CD4-positive, alpha-beta T cell (primary cell): ENCODE results near the gene PRICKLE1. TPM values are rescaled to one million over a fixed set of nuclear protein-coding genes. Genes with fewer than 3 reads are reported as not detected.

Experiments used
- ATAC-seq: fragments of 200-7000 bp; cut with Tn5 transposase; one replicate; pipeline ENCODE4 v1.10.0; 2022; ENCODE audit warnings: mild to moderate bottlenecking; ENCODE audit not compliant: poor library complexity
- CTCF ChIA-PET: fragments of 350-600 bp; sonication (Branson Sonifier 250); formaldehyde crosslinking; loops from one replicate; lab custom pipeline; 2021; ENCODE audit warnings: antibody characterized with exemption, inconsistent platforms; lab: Charles Lee
- POLR2A ChIA-PET: fragments of 350-600 bp; sonication (Branson Sonifier 250); formaldehyde crosslinking; loops from one replicate; lab custom pipeline; 2021; ENCODE audit warnings: antibody characterized with exemption, inconsistent platforms; lab: Charles Lee
- DNase-seq, 14 experiments: peaks; one replicate each; pipeline ENCODE4 v3.0.0-alpha.2; 2013 to 2020; ENCODE audit warnings: mixed read lengths in 2 of 14
- H3K27ac ChIP-seq, 2 donors: one replicate each; pipeline versions ENCODE4 v1.5.1 to v1.7.0; 2013; ENCODE audit warnings: low read length in 2 of 2, low read depth in 1 of 2, mild to moderate bottlenecking in 1 of 2
- H3K27me3 ChIP-seq, 2 experiments: 1 replicate in 1 of 2; 2 replicates in 1 of 2; pipeline versions ENCODE4 v1.6.1 to v1.7.0; 2013; ENCODE audit warnings: low read length in 2 of 2, control low read depth in 1 of 2, mild to moderate bottlenecking in 1 of 2, moderate library complexity in 1 of 2; ENCODE audit not compliant: insufficient read depth in 2 of 2, control insufficient read depth in 1 of 2
- H3K36me3 ChIP-seq: one replicate; pipeline ENCODE4 v1.6.1; 2013; ENCODE audit warnings: low read length, control low read depth; ENCODE audit not compliant: insufficient read depth
- H3K4me1 ChIP-seq: one replicate; pipeline ENCODE4 v1.6.1; 2013; ENCODE audit warnings: low read length, control low read depth; ENCODE audit not compliant: insufficient read depth
- H3K4me3 ChIP-seq: one replicate; pipeline ENCODE4 v1.5.1; 2013; ENCODE audit warnings: mild to moderate bottlenecking, low read length, moderate library complexity
- H3K9me3 ChIP-seq, 2 experiments: 1 replicate in 1 of 2; 2 replicates in 1 of 2; pipeline versions ENCODE4 v1.6.1 to v1.7.0; 2013; ENCODE audit warnings: low read length in 2 of 2, mild to moderate bottlenecking in 2 of 2, control low read depth in 1 of 2, moderate library complexity in 1 of 2; ENCODE audit not compliant: control insufficient read depth in 1 of 2, insufficient read depth in 1 of 2
- H3K27ac Mint-ChIP-seq: one replicate; pipeline ENCODE4 v1.8.0; 2020; ENCODE audit warnings: mixed read lengths
- H3K27me3 Mint-ChIP-seq: one replicate; pipeline ENCODE4 v1.8.0; 2021; ENCODE audit warnings: mixed read lengths
- H3K36me3 Mint-ChIP-seq: one replicate; pipeline ENCODE4 v1.8.0; 2021; ENCODE audit warnings: low read depth, mixed read lengths
- H3K4me1 Mint-ChIP-seq: one replicate; pipeline ENCODE4 v1.8.0; 2021; ENCODE audit warnings: low read depth, mixed read lengths
- H3K4me3 Mint-ChIP-seq: one replicate; pipeline ENCODE4 v1.8.0; 2020; ENCODE audit warnings: mild to moderate bottlenecking, mixed read lengths
- H3K9me3 Mint-ChIP-seq: one replicate; pipeline ENCODE4 v1.8.0; 2020; ENCODE audit warnings: mixed read lengths
- CTCF ChIP-seq: fragments of 200-600 bp; IDR thresholded peaks from one replicate; pipeline ENCODE4 v1.8.0; 2022; ENCODE audit warnings: antibody characterized with exemption, mild to moderate bottlenecking
- intact Hi-C, 2 experiments: fragments of 100-400 bp; cut with DNase I in 1 of 2; cut with micrococcal nuclease in 1 of 2; formaldehyde crosslinking; loops; one replicate each; pipeline versions ENCODE4 v1.15.1 to v1.9.0; 2023 to 2025; cut with DNase I, micrococcal nuclease
- total RNA-seq, 174 experiments: library from RNA in 2 of 174; stranded (reverse) in 2 of 174; gene quantifications; one replicate each; pipeline ENCODE4 v1.2.3 and lab custom pipeline; 2021 to 2026

The PRICKLE1 gene
- total RNA-seq, 2 experiments from 2014 or later: not detected

GRCh38 chr12:42485823-42486222 is 103.7 kb downstream of the PRICKLE1 start:
- no peak overlapping the region for H3K4me3 Mint-ChIP-seq
- peaks cover 14% of the 10 kb centered on the region for H3K4me1 ChIP-seq
- H3K9me3 Mint-ChIP-seq: no peaks in the 10 kb centered on the region
- H3K27ac ChIP-seq: no peak overlapping the region
- ChIA-PET CTCF (no interaction called here), POLR2A (no interaction called here)
- no peaks in the 10 kb centered on the region for H3K36me3 Mint-ChIP-seq
- no peak overlapping the region for H3K4me3 ChIP-seq
- no peak for DNase-seq
- peaks cover 25 to 51% of the 10 kb centered on the region in 2 experiments for H3K27me3 ChIP-seq
- ATAC-seq: no peak
- H3K27me3 Mint-ChIP-seq: peaks cover 77% of the 10 kb centered on the region
- TF ChIP-seq CTCF: no peak
- H3K27ac Mint-ChIP-seq: no peak overlapping the region
- H3K36me3 ChIP-seq: no peaks in the 10 kb centered on the region
- H3K4me1 Mint-ChIP-seq: peaks cover 11% of the 10 kb centered on the region
- intact Hi-C loops: no loop called here
- no peaks in the 10 kb centered on the region for H3K9me3 ChIP-seq

GRCh38 chr12:42484996-42485395 is 104.5 kb downstream of the PRICKLE1 start:
- Histone ChIP-seq H3K27ac (no peak overlapping the region), H3K36me3 (no peaks in the 10 kb centered on the region), H3K4me1 (peaks cover 14% of the 10 kb centered on the region), H3K27me3 (peaks cover 31 to 59% of the 10 kb centered on the region in 2 experiments), H3K4me3 (no peak overlapping the region), H3K9me3 (no peaks in the 10 kb centered on the region)
- ChIA-PET CTCF (no interaction called here), POLR2A (no interaction called here)
- H3K4me1 Mint-ChIP-seq: peaks cover 11% of the 10 kb centered on the region
- H3K36me3 Mint-ChIP-seq: no peaks in the 10 kb centered on the region
- H3K27ac Mint-ChIP-seq: no peak overlapping the region
- intact Hi-C loops: loop anchor here in 1 of 2 experiments (5.0 kb wide), 1 partner anchor 1397 kb away; no protein-coding TSS in a partner anchor
- DNase-seq: no peak
- peaks cover 79% of the 10 kb centered on the region for H3K27me3 Mint-ChIP-seq
- ATAC-seq: no peak
- peak overlapping the region; percentile 85 for H3K4me3 Mint-ChIP-seq
- H3K9me3 Mint-ChIP-seq: no peaks in the 10 kb centered on the region
- no peak for TF ChIP-seq CTCF

- Mint-ChIP-seq H3K4me1 (peaks cover 11% of the 10 kb centered on the region), H3K4me3 (peak overlapping the region; percentile 74), H3K27me3 (peaks cover 89% of the 10 kb centered on the region), H3K27ac (no peak overlapping the region), H3K9me3 (no peaks in the 10 kb centered on the region), H3K36me3 (no peaks in the 10 kb centered on the region)
- Histone ChIP-seq H3K27ac (no peak overlapping the region), H3K4me1 (peaks cover 14% of the 10 kb centered on the region), H3K4me3 (peak overlapping the region; percentile 52), H3K36me3 (no peaks in the 10 kb centered on the region), H3K27me3 (peaks cover 32 to 71% of the 10 kb centered on the region in 2 experiments), H3K9me3 (no peaks in the 10 kb centered on the region)
- intact Hi-C loops: loop anchor here in 1 of 2 experiments (5.0 kb wide), 1 partner anchor 1399 kb away; no protein-coding TSS in a partner anchor
- ChIA-PET POLR2A (interaction anchor here (1.0 kb wide), 1 partner anchor 29 kb away, joined by 3 read pairs; no protein-coding TSS in a partner anchor), CTCF (interaction anchor here (0.6 kb wide), 1 partner anchor 59 kb away, joined by 3 read pairs; no protein-coding TSS in a partner anchor)
- DNase-seq (peak in 4 of 14 experiments; percentile 14 to 37 (median 20)), ATAC-seq (peak; percentile 44)
- TF ChIP-seq CTCF: no peak
Observed at GRCh38 chr12:42483521-42483790, 106.1 kb downstream of the PRICKLE1 start.
